H1 (cell line): Measurements from ENCODE around the gene PRODH2.

ENCODE experiments used
- CREB1 ChIP-seq: IDR thresholded peaks from 2 replicates; pipeline ENCODE4 v1.6.1; 2012; ENCODE audit warnings: inconsistent platforms
- CTCF ChIP-seq, 3 experiments: IDR thresholded peaks; 1 replicate in 2 of 3; 2 replicates in 1 of 3; pipeline versions ENCODE4 v1.5.1 to v1.6.1; 2011; ENCODE audit warnings: low read length in 3 of 3, mild to moderate bottlenecking in 3 of 3, inconsistent platforms in 2 of 3, low read depth in 1 of 3, moderate library complexity in 1 of 3; ENCODE audit not compliant: insufficient read depth in 1 of 3; ENCODE audit errors: control extremely low read depth in 1 of 3
- EZH2 ChIP-seq: fragments of 200-600 bp; sonication (generic); IDR thresholded peaks from 2 replicates; pipeline ENCODE4 v1.7.1; 2012; ENCODE audit warnings: low read depth, mild to moderate bottlenecking, moderate library complexity, low read length, inconsistent platforms; ENCODE audit not compliant: severe bottlenecking
- GABPA ChIP-seq: IDR thresholded peaks from 2 replicates; pipeline ENCODE4 v1.6.1; 2011; ENCODE audit warnings: mild to moderate bottlenecking, low read length, moderate library complexity, borderline replicate concordance; ENCODE audit not compliant: insufficient read depth
- POLR2A ChIP-seq, 2 experiments: IDR thresholded peaks; 1 replicate in 1 of 2; 2 replicates in 1 of 2; pipeline ENCODE4 v1.6.1; 2011; ENCODE audit warnings: low read depth in 2 of 2, low read length in 2 of 2, mild to moderate bottlenecking in 2 of 2; ENCODE audit errors: control extremely low read depth in 1 of 2
- POLR2AphosphoS5 ChIP-seq: IDR thresholded peaks from 2 replicates; pipeline ENCODE4 v1.6.1; 2011; ENCODE audit warnings: low read depth, low read length
- RAD21 ChIP-seq, 2 experiments: IDR thresholded peaks in 1 of 2; conservative IDR thresholded peaks in 1 of 2; 2 replicates each; pipeline ENCODE4 v1.6.1; 2011; ENCODE audit warnings: low read depth in 2 of 2, low read length in 2 of 2, improper control_type of control experiment in 1 of 2, inconsistent platforms in 1 of 2, mild to moderate bottlenecking in 1 of 2, moderate library complexity in 1 of 2
- SRF ChIP-seq: IDR thresholded peaks from 2 replicates; pipeline ENCODE4 v1.6.1; 2011; ENCODE audit warnings: mild to moderate bottlenecking, low read depth, low read length, moderate library complexity
- TCF12 ChIP-seq: IDR thresholded peaks from 2 replicates; pipeline ENCODE4 v1.6.1; 2011; ENCODE audit warnings: low read depth, mild to moderate bottlenecking, low read length
- TEAD4 ChIP-seq: IDR thresholded peaks from 2 replicates; pipeline ENCODE4 v1.6.1; 2012; ENCODE audit warnings: low read depth, low read length, inconsistent platforms, mixed read lengths
- USF2 ChIP-seq: IDR thresholded peaks from 2 replicates; pipeline ENCODE4 v1.6.1; 2011; ENCODE audit warnings: low read length, improper control_type of control experiment

GRCh38 chr19:35775298-35776101, 37.1 kb downstream of the PRODH2 start, which contains the start of gene ARHGAP33:
- TF ChIP-seq USF2 = no peak
- no peak for TF ChIP-seq POLR2AphosphoS5
- TF ChIP-seq TEAD4 = no peak
- TF ChIP-seq GABPA = no peak
- TF ChIP-seq CTCF (IDR thresholded peaks at IDR 0.05; ENCODE audit: control extremely low read depth in 1 of 3, insufficient read depth in 1 of 3, low read depth in 1 of 3, low read length in 3 of 3) = no peak; a peak in 1 of 4 replicates
- no peak for TF ChIP-seq POLR2A (IDR thresholded peaks at IDR 0.05; ENCODE audit: control extremely low read depth in 1 of 2, low read depth in 2 of 2, low read length in 2 of 2)
- no peak for TF ChIP-seq SRF
- TF ChIP-seq RAD21 (IDR thresholded peaks at IDR 0.05 in 1 of 2, conservative IDR thresholded peaks at IDR 0.05 in 1 of 2; ENCODE audit: low read depth in 2 of 2, low read length in 2 of 2) = no peak
- TF ChIP-seq CREB1 = no peak
- TF ChIP-seq EZH2 = no peak
- no peak for TF ChIP-seq TCF12
